NCI-H2171 (cell line): Measurements from ENCODE around the gene PLA2G4A.

Source experiments
- DNase-seq: peaks from one replicate; lab custom pipeline; 2025; lab: John Stamatoyannopoulos, UW

The PLA2G4A gene

DNA sequence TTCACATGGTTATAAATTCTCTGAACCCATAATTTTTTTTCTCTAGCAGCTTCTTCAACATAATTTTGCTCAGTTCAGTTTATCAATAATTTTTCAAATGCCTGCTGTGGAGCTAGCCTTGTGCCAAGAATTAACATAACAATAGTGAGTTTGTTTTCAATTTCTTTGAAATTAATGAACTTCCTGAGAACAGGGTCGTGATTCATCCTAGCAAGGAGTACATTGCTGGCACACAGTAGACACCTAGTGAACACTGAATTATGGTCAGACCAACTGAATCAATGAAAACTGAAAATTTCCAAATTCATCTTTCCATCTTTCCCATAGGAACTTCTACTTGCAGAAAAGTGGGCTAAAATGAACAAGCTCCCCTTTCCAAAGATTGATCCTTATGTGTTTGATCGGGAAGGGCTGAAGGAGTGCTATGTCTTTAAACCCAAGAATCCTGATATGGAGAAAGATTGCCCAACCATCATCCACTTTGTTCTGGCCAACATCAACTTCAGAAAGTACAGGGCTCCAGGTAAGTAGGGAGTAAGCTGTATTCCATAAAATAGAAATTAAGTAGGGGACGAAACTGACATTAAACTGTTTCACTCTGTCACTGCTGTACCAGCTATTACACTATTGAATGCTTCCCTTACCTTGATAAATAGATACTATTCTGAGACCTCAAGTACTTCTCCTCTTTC, 148.7 kb downstream of the PLA2G4A start:
- no peak for DNase-seq

DNA sequence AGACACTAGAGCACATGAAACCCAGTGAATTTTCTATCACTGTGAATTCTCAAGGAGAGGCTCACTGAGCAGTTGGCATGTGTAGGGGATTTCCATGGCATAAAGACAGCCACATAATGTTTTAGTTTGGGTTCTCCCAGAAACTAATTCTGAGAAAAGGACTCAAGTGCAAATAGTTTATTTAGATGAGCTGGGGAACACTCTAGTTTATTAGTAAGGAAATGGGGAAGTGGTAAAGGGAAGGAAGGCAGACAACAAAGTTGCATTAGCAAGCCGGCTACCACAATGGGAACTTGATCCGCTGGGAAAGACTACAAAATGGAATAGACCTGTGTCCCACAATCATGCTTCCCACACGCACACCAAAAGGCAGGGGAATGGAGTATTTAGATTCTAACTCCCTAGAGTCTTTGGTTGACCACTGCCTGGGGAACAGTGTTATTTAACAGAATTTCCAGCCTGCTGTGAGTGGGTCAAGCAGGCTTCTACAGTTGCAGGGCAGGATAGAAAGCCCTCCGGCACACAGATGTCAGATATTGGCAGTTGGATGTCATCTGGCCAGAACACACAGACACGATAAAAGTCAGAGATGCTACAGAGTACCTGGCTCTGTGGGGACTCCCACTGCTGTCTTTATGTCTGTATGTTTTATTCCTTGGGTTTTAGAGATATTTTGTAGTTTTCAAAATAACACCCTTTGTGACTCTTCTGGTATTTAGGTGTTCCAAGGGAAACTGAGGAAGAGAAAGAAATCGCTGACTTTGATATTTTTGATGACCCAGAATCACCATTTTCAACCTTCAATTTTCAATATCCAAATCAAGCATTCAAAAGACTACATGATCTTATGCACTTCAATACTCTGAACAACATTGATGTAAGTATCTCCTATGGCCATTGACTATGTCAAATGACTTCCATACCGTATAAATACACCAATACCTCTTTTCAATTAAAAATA, 150.1 kb downstream of the PLA2G4A start:
- DNase-seq: no peak

DNA sequence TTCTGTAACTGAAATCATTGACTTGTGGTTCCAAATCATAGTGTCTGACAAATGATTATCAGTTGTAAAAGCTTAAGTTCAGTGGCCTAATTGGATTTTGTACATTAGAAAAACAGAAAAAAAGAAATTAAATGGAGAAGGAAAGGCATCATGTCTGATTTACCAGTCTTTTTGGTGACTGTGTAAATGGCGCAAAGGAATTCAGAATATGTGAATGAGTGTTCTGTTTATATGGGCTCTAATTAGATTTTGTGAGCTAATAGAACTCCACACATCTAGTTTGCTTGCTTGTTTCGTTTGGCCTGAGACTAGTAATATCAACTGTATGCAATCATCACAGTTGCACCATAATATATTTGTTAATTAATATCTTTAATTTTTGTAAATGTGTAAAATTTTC, 151.7 kb downstream of the PLA2G4A start:
- DNase-seq: no peak

DNA sequence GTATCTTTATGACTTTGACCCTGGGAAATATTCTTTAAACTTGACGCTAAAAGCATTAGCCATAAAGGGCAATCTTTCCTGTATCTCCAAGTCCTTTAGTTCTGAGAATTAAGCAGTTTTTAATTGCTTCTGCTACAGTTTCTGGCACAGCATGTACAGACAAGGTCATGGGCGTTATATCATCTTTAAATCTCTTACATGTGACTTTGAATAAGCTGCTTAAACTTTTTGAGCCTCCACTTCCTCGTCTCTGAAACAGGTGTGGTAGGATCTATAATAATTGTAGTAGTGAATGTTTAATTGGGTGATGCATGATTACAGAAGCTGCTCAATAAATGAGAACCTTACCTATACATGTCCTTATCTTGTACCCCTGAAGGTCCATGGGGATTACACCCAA, 153.4 kb downstream of the PLA2G4A start:
- DNase-seq: no peak

DNA sequence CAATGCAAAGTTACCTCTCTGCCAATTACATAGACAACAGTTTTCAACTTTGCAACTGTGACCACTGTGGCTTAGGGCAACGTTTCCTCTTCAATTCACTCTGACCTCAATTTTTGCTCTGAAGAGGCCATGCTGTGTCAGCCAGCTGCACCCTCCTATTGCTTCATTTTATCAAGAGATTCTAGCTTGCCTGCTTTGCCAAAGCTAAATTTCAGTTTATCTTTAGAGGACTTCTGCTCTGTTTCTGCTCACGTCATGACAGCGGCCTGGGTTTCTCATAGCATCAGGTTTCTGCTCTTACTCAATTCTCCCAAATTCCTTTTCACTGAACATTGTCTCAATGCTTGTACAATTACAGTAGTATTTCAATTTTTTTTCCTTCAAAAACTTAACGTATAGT, 154.6 kb downstream of the PLA2G4A start:
- DNase-seq: no peak

DNA sequence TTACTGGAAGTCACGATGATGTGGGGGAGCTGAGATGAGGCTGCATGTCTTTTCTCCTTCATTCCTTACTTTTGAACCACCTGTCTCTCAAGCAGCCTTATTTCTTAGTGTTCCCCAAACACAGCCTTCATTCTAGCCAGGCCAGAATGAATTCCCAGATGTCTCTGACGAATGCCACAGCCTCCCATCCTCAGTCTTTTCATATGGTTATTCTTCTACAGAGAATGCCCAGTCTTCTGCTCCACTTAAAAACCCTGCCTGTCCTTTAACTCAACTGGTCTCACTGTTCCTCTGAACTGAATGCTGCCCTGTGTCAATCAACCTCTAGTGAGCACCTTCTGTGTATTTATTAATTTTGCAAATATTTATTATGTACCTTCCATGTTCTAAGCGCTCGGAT, 156.2 kb downstream of the PLA2G4A start:
- no peak for DNase-seq

DNA sequence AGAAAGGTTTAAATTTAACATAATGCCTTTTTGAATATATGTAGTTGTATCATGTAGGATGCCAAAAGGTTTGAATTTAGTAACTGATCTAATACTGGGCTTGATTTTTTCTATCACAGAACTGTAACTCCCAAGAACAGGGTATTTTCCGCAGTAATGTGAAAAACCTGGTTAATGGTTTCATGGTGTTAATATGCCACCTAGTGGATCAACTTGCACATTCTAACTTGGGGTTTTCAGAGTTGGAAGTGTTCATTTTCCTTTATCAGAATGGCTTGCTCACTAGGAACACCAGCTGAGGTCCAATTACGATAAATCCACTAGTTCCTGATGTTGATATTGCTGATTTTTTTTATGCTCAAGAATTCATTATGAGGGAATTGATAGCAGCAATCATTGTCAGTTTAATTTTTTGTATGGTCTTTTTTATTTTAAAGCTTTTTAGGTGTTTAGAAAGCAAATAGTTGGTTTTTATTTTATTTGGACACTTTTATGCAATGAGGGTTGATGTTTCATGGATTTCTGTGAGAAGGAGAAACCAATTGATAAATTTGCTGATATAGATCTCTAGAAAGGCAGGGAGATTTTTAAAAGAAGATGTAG, 157.2 kb downstream of the PLA2G4A start:
- peak; percentile 30 for DNase-seq

DNA sequence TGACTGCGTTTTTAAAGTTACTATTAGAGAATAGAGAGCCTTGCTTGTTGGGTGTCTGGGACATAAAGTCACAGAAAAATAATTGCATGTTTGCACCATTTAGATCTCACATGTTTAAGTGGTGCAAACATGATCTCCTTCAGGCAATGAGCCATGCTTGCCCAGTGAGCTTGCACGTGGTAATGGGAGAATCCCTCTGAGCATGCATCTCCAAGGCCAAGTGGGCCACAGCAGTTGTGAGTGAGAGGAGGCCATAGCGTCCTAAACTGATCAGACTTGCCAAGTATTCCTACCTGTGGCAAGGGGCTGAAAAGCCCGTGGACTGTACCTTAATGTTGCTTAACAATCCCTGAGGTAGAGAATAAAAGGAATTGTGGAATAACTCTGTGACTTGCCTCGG, 158.3 kb downstream of the PLA2G4A start:
- no peak for DNase-seq

DNA sequence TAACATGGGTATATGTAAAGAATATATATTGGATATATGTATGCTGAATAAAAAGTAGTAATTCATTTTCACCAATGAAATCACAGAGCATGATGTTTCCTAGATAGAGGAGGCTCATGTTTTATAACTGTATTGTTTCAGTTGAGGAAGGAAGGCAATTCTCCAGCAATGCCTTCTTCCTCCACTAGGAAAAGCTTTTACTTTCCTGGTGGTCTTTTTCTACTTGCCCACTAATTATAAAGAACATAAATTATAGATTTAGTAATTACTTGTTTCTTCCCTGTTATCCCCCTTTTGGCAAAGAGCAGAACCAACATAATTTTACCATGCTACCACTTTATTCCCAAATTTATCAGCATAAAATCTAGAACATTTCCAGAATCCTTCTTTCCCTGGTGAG, 159.0 kb downstream of the PLA2G4A start:
- no peak for DNase-seq

DNA sequence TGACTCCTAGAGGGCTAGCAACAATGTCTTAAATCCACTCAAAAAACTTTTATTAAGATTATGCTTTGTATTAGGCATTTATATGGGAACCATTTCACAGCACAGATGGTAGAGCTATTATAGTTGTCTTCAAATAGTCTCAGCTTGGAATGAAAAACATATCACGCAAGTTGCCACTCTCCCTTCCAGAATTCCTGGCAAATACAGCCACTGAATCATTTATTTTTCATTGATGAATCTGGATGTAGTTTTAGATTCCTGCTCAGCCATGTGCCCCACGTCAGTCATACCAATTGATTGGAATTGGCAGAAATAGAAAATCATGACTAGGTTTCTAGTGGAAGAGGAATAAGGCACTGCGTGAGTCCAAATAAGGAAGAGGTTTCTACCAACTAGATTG, 165.2 kb downstream of the PLA2G4A start:
- DNase-seq: no peak

DNA sequence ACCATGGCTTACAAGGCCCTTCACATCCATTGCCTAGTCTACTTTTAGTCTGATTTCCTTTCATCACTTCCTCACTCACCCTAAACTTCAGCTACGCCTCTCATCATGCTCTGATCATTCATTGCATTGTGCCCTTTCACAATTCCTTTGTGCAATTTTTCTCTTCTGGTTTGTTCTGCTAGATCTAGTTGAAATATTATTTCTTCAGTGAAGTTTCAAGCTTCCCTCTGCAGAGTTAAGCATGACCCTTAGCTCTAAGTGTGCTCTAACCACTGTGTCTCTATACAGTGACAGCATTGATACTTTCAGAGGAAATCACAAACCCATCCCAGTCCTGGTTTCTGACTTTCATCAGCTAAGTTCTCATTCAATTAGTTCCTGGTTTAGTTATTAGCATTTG, 166.1 kb downstream of the PLA2G4A start:
- no peak for DNase-seq

DNA sequence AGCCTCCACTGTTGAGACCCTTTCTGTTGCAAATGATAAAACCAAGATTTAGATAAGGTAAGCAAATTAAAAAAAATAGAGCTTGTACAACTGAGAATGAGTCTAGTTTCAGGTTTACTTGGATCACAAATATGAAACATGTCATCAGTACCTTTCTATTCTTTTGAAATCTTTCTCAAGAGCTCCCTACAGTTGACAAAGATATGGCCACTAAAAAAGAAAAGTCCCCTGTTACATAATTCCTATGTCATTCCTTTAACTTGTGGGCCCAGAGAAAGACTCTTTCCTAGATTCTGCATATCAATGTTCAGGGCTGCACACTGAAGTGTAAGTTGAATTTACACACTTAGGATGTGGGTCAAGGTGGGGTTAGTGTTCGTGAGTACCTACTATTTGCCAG, 168.1 kb downstream of the PLA2G4A start:
- DNase-seq: no peak

DNA sequence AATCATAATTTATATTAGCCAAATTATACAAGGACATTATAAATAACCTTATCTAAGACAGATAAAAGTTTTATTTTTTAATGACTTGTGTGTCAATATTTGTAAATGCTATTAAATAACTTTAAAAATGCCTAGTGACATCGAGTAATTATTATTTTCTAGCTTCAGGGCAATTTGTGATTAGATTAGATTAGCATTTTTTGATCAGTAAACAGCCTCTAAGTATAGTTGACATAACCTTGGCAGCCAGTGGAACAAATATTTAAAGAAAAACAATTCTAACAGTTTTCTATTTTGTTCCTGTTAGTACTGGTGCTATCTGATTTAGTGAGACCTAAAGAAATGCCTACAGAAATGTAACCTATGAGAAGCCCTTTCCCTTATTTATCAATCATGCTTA, 169.1 kb downstream of the PLA2G4A start:
- no peak for DNase-seq

DNA sequence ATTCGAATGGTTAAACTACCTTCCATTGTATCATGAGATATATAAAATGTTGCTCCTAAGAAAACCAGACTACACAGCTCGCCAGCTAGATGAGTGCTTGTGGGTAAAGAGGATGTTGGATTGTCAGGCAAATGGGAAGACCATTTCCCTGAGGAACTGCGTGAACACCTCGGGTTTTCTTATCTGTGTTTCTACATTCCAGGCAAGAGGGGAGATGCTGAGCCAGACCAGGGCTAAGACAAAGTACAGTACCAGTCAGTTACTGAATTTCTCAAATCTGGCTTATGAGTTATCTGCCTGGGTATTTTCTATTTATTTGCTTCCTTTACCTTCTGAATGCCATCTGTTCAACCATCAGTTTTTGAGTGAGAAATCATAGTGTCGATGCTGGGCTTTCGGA, 170.8 kb downstream of the PLA2G4A start:
- DNase-seq: no peak

DNA sequence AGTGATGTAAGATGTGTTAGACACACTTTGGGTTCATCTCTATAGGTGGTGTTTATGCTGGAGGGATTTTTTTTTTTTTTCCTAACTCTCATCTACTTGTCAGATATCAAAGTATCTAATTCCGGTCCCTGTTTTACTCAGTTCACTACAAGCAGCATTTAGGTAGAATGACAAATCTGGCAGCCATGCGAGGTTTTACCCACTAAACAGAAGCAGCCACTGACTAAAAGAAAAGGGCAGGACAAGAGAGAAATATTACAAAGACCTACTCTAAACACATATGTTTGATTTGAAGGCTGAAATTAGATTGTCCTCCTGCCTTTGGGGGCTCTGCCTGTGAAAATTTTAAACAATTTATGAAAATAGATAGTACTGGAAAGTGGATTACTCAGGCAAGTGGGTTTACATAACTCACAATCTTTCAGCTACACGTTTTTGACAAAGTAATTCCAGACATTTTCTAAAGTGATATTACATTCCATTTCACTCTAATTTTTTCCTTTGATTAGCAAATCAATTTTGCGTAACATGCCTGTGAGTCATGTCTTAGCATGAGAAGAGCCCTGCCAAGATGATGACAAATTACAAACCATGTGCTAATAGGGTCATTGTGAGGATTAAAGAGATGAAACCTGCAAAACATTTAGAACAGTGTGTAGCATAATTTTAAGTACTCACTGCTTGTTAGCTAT, 172.6 kb downstream of the PLA2G4A start:
- no peak for DNase-seq

DNA sequence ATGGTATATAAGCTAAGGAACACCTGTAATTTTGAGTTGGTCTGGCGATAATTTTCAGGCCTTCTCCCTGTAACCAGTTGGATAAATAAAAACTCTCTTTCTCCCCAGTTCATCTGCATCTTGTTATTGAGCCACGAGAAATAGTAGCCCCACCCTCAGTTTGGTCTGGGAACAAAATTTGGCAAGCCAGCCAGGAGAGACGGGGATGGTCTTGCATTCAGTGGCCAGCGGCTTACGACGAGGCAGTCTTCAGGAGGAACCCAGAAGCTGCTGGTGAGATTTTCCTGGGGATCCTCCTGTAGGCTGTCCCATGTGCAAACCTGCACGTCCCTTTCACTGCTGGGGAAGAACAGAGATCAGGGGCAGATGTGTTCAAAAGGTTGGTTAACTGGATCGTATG, 174.6 kb downstream of the PLA2G4A start:
- no peak for DNase-seq

DNA sequence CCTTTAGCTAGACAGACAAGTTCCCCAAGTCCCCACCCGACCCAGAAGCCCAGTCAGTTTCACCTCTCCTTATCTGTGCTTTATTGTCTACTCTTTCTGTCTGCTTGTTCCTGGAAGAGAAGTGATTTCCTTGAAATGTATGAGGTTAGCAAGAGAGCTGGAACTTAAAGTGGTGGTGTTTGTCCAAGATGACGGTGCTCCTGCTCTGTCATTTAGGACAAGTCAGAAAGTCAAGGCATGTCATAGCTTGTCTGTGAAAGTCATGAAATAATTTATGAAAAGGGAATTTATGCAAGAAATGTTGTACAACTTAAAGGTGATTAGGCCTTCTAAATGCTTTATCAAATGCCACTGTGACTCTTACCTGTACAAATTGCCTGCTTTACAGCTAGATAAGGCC, 178.1 kb downstream of the PLA2G4A start:
- no peak for DNase-seq

DNA sequence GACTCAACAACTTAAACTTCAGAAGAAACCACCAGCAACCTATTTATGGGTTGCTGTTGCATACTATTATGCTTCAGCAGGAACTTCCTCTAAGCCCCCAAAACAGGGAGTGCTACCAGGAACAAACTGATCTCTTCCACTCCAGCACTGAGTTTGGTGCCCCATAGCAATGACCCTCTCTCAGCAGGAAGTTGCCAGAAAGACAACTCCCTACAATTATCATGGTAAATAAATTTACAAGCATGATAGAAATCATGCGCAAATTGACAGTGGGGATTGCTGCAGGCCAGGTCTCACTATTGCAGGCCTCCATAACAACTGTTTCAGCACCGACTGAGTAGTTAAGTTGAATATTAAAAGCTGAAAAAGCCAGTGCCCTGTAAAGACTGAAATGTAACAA, 180.6 kb downstream of the PLA2G4A start:
- no peak for DNase-seq

DNA sequence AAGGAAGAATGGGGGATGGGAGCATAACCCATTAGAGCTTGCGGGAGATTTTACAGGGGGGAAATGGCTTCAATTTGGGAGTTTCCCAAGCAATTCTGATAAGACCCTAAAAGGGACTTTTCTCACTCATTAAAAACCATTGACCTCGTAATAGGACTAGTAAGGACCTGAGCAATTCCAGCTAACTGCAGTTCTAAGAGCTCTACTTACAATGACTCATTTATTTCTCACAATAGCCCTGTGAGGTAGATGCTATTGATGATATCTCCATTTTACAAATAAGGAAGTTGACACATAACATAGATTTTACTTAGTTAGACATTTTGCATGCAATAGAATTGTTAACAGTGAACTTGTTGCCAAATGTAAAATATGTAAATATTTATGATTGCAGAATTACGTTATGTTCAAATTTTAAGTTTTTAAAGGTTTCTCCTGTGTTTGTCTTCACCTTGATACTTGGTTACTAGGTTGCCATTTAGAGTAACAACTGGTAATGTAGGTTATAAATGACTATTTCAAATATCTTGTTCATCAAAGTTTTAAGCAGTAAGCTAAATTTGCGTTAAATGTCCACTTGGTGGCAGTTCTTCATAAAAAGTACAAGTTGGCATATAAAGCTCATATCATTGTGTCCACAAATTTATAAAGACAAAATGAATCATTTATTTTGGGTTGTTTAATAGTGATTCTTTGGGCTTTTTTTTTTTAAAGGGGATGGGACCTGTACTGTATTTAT, 182.0 kb downstream of the PLA2G4A start:
- no peak for DNase-seq

DNA sequence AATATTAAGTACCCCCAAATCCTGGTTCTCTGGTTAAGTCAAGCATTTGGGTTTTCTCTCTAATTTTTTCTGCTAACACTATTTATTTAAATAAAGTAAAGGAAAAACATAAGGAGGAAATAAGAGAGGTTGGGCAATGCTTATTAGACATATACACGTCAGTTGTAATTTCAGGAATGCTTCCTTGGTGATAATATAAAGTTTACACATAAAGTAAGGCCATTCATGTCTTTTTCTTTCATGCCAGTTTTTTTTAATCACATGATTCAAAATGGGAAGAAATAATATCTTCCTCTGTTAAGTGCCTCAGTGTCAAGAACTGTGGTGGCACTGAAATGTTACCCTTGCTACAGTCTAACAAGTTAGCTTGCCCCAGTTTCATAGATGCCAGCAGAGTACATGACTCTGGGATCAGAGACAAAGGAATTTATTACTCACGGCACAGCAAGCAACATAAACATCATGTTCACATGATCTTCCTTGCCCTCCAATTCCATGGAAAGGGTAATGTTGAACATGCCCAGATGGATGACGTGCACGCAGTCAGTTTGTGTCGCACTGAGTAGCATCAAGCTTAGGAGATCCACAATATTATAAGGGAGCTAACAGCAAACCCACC, 184.9 kb downstream of the PLA2G4A start:
- no peak for DNase-seq

DNA sequence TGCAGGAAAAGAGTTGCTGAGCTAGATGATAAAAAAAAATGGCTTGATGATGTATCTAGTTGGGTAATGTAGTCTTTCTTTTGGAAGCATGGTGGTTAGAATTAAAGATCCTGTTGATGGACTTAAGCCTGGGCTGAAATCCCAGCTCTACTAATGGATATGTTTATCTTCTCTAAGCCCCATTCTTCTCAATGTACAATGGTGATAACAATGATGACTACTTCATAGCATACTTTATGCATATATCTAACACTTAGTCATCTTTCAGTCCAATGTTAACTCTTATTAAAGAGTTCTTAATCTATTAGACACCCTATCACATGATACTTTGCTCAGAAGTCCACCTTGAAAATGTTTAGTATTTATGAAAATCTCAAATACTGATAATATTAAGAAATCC, 189.5 kb downstream of the PLA2G4A start:
- no peak for DNase-seq
